Inferior parietal cortex (tissue), 1 donor: ENCODE measurements around the gene PCGF5.
"Not testable (repeated sequence)": the region's sequence is repeated elsewhere in the genome, so short reads cannot be mapped to it uniquely, and the experiment has no call there.

Source experiments
- DNase-seq: peaks from one replicate; pipeline ENCODE4 v3.0.0-alpha.2; 2016; ENCODE audit errors: extremely low spot score

The PCGF5 gene

GRCh38 chr10:91323293-91323905 lies 102.9 kb downstream of the PCGF5 start:
- DNase-seq: not testable (repeated sequence)

DNA sequence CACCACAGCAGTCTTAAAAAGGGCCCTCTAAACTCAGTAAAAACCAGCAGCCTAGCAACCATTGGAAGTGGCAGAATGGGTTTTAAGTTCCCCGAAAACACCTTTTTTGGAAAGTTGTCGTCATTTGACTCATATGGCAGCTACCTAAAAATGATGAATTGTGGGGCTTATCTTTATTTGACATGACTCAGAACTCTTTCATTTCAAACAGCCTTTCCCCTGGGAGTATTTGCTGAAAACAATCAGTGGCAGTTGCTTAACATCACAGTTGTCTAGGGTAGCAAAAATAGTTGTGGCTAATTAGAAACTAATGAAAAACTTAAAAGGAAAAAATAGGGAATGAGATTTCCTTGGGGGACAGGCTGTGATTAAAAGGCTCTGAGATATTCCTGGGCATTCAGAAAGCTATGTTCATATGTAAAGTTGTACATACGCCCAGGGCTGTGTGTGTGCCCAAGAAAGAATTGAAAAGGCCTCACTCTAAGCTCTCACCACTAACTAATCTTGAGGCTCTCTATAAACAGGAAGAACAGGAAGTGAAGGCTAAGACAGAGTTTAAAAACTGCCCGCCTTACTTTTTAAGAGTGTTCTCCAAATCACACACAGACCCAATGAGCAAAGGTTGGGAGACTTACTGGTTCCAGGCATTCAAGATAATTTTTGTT lies 108.0 kb downstream of the PCGF5 start:
- DNase-seq: no peak
